Hypothalamus (tissue), 51 donors: ENCODE data around the gene NDUFB10.
"Not testable (repeated sequence)": the region's sequence is repeated elsewhere in the genome, so short reads cannot be mapped to it uniquely, and the experiment has no call there.

Experiments used
- DNase-seq, 51 donors: peaks; one replicate each; lab custom pipeline; 2025; lab: John Stamatoyannopoulos, UW

Gene NDUFB10

DNA sequence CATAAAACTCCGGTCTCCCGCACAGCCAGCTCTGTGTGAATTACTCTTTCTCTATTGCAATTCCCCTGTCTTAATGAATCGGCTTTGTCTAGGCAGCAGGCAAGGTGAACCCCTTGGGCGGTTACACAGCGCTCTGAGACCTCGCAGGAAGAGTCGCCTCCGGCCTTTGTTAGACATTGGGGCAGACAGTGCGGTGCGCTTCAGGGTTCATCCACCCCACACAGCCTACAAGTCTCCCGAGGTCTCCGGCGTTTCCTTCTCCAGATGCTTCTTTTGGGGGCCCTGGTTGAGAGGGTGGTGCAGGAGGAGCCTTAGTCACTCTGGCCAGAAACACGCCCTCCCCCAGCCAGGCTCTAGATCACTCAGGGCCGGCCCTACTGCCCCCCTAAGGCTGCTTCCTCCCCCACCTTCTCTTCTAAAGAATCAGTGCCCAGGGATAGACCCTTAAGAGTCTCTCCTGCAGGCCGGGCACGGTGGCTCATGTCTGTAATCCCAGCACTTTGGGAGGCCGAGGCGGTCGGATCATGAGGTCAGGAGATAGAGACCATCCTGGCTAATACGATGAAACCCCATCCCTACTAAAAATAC lies 14.6 kb upstream of the NDUFB10 start:
- DNase-seq, result no peak

DNA sequence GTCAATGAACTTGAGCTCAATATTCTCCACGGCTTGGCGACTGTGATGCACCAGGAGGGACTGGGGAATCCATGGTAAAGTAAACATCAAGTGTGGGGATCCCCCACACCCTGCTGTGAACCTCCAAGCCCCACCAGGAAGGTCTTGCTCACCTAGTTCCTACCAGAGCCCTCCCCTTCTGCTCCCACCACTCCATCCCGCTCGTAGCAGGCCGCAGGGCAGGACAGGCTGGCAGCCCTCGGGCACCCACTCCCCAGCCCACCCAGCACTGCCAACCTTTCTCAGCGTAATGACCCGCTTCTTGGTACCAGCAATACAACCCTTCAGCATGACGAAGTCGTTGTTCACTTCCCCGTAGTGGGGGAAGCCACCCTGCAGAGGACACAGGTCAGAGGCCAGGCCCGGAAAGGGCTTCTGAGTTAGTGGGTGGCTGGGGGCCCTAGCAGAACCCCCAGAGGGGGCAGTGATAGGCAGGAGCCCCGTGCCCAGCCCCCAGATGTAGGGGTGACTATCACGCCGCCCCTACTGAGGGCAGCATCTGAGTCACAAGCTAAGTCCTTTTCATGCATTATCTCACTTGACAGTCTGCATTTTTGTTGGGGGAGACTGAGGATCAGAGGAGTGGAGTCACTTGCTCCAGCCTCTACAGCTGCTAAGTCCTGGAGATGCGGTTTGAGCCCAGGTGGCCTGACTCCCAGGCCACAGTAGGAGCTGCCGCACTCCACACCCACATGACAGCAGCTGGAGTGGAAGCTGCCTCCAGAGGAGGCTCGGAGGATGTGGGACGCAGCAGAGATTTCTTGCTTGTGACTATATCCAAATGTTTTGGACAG lies 13.6 kb upstream of the NDUFB10 start:
- no peak for DNase-seq

DNA sequence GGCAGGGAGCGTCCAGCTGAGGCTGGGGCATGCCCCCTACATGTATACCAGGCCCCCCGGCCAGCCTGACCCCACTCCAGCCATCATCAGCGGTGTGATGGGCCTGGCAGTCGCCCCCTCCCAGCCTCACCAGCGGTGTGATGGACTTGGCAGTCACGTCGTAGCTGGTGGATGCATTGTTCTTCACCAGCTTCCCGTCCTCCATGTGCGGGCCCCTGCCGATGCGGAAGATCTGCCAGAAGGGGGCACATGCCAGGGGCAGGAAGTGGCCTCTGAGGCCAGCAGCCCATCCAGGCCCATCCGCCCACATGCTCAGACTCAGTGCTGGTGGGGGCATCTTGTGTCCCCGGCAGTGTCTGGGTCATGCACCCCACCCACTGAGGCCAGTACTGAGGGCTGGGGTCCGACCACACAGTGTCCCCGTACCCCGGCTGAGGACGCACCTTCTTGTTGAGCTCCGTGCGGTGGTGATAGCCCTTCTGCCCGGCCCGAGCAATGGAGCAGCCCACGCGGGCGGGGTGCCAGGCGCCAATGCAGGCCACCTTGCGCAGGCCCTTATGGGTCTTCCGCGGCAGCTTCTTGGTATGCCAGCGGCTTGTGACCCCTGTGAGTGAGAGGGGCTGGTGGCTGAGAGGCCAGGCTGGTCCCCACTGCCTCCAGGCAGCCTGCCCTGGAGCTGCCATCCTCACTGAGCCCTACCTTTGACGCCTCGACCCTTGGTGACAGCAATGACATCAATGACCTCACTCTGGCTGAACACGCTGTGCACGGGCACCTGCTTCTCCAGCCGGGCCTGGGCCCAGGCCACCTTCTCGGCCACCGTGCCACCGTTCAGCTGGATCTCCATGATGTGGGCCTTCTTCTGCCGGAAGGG lies 12.6 kb upstream of the NDUFB10 start:
- DNase-seq, result no peak

DNA sequence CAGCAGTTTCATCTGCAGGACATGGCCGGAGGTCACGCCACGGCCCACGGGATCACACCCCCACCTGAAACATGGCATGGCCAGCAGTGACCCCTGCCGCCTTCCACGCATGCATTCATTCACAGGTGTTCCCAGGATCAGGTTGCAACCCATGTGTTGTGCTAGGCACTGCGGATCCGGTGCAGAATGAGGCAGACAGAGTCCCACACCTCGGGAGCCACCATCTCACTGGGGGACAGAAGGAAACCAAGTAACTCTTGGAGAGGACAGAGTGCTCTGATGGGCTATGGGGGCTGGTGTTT lies 12.0 kb upstream of the NDUFB10 start:
- DNase-seq, result no peak

DNA sequence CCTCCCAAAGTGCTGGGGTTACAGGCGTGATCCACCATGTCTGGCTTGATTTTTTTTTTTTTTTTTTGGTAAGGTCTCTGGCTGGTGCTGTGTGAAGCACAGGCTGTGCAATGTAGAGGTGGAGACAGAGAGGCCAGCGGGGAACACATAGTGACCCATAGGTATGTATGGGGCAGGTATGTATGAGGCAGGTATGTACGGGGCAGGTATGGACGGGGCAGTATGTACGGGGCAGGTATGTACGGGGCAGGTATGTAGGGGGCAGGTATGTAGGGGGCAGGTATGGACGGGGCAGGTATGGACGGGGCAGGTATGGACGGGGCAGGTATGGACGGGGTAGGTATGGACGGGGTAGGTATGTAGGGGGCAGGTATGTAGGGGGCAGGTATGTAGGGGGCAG lies 9.8 kb upstream of the NDUFB10 start:
- DNase-seq, result no peak

DNA sequence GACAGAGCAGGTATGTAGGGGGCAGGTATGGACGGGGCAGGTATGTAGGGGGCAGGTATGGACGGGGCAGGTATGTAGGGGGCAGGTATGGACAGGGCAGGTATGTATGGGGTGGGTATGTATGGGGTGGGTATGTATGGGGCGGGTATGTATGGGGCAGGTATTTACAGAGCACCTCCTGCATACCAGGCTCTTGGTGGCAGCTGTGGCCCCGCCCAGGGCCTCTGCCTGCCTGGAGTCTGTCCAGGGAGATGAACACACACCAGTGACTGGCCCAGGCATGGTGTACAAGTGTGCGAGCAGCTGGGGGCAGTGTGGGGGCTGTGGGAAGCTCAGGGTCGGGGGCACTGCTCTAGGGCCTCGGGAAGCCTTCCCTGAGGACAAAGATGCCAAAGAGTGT lies 9.3 kb upstream of the NDUFB10 start:
- no peak for DNase-seq

DNA sequence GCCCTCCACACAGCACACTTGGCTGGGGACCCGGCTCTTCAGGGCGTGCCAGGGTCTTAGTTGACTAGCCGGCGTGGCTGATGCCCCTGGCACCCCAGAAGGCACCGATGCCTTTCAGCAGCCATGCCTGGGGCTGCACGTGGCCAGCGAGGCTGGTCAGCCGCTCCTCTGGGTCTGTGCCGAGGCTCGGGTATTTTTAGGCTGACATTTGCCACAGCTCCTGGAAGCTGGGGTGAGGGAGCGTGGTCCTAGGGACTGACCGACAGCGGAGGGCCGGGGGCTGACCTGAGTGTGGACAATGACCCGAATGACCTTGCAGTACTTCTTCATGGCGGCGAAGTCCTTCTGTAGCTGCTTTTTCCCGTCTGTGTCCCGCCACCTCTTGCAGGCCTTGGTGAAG lies 8.8 kb upstream of the NDUFB10 start:
- DNase-seq, result no peak

DNA sequence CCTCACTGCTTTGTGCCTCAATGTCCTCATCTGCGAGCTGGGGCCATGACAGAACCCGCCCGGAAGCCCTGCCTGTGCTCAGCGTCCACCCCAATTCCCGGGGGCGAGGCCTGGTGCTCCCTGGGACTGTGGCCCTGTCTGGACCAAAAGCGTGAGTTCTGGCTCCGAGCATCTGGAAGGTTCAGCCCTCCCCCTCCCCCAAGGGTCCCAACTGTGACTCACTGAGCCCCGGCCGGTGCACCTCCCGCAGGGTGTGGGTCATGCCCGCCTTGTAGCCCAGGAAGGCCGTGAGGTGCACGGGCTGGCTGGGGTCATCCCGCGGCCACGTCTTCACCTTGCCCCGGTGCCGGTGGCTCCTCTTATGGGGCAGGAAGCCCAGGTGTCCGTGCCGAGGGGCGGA lies 5.6 kb upstream of the NDUFB10 start:
- DNase-seq, result no peak

DNA sequence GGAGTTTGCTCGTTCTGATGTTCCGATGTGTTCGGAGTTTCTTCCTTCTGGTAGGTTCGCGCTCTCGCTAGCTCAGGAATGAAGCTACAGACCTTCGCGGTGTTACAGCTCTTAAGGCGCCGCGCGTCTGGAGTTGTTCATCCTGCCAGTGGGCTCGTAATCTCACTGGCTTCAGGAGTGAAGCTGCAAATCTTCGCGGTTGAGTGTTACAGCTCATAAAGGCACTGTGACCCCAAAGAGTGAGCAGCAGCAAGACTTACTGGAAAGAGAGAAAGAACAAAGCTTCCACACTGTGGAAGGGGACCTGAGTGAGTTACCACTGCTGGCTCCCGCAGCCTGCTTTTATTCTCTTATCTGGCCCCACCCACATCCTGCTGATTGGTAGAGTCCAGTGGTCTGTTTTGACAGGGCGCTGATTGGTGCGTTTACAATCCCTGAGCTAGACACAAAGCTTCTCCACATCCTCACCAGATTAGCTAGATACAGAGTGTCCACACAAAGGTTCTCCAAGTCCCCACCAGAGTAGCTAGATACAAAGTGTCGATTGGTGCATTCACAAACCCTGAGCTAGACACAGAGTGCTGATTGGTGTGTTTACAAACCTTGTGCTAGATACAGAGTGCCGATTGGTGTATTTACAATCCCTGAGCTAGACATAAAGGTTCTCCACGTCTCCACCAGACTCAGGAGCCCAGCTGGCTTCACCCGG lies 1.8 kb upstream of the NDUFB10 start:
- not testable (repeated sequence) for DNase-seq

DNA sequence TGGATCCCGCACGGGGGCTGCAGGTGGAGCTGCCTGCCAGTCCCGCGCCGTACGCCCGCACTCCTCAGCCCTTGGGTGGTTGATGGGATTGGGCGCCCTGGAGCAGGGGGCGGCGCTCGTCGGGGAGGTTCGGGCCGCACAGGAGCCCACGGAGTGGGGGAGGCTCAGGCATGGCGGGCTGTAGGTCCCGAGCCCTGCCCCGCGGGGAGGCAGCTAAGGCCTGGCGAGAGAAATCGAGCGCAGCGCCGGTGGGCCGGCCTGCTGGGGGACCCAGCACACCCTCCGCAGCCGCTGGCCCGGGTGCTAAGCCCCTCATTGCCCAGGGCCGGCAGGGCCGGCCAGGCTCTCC lies 1.2 kb upstream of the NDUFB10 start:
- DNase-seq, result not testable (repeated sequence)

DNA sequence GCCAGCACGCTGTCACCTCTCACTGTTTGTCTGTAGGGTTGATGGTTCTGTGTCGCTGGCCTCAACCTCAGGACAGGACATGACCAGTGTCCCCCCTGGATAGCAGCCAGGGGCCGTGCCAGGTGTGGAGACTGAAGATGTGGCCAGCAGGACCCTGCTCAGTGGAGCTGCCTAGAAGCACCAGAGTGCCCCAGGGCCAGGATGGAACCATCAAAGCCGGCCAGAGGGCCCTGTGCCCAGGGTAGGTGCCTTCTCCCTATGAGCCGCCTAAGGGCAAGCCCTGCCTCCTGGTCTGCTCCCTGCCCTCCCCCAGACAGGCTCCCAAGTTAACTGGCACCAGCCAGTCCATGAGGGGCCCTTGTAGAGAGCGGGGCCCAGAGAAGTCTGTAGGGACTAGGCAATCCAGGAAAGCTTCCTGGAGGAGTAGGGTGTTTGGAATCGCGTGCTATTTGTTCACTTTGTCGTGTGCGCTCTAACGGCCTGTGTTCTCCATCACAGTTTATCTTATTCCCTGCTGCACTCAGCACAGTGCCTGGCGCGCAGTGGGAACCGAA lies 546 bp upstream of the NDUFB10 start:
- DNase-seq, result peak in 1 of 51 donors; percentile 5

DNA sequence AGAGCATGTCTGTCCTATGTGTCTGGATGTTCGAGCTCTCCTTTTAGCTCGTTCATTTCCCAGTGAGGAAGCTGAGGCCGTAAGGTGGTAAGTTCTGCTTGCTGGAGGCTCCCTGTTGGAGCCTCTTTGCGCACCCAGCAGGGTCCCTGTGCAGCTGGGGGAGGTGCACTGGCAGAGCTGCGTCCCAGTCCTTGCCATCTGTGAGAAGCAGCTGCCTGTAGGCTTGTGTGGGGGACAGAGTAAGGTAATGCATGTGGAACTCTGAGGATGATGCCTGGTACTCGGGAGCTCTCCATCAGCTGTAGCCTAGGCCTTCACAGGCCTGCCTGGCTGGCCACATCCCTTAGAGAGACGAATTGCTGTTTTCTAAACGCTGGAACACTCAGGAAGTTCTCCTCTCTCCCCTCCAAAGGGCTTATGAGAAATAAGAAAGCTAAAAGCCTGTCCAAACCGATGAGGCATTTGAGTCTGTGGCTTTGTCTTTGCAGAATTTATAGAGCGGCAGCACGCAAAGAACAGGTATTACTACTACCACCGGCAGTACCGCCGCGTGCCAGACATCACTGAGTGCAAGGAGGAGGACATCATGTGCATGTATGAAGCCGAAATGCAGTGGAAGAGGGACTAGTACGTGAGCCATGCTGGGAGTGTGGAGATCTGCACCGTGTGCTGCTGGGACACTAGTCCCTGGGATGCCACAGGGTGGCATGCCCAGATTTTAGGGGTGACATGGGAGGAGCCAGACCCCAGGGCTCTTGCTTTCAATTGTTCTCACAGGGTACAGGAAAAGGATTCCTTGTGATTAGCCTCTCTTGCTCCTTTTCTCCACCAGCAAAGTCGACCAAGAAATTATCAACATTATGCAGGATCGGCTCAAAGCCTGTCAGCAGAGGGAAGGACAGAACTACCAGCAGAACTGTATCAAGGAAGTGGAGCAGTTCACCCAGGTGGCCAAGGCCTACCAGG lies 1.6 kb downstream of the NDUFB10 start:
- DNase-seq, result no peak

DNA sequence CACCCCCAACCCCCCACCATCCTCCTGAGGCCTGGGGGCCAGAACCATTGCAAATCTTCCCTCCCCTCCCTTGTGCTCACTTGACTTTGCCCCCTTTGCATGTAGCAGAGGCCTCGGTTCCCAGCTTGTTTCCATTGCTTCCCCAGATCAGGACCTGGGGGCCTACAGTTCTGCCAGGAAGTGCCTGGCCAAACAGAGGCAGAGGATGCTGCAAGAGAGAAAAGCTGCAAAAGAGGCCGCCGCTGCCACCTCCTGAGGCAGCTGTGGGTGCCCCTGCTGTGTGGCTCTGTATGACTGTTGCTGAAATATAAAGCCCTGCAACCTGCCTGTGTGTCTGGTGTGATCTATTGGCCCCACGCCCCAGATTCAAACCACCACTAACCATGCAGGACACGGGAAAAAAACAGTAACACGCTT lies 2.3 kb downstream of the NDUFB10 start:
- no peak for DNase-seq

DNA sequence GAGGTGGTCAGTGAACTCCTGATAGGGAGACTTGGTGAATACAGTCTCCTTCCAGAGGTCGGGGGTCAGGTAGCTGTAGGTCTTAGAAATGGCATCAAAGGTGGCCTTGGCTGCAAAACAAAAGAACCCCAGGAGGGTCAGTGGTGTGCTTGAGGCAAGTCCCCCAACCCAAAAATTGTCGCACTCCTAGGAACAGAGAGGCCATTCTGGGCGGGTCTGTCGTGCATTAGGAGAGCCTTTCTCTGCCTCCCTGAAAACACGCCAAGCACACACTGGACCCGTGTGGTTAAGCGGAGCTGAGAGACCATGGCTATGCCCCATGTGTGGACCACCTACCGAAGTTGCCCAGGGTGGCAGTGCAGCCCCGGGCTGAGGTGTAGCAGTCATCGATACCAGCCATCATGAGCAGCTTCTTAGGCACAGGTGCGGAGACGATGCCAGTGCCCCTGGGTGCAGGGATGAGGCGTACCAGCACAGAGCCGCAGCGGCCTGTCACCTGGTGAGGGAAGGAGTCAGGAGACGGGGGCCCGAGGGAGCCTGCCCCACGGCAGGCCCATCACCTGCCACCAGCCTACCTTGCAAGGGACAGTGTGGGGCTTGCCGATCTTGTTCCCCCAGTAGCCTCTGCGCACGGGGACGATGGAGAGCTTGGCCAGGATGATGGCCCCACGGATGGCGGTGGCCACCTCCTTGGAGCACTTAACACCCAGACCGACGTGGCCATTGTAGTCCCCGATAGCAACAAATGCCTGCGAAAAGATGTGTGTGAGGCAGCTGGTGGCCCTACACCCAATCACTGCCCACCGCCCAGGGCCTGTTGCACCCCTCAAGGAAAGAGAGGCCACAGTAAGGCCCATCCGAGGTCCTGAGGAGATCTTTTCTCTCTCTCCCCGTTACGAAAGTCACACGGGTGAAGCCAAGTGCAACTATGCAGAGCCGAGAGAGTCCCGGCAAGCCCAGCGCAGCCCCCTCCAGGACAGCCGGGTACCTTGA lies 3.1 kb downstream of the NDUFB10 start:
- DNase-seq, result not testable (repeated sequence)

DNA sequence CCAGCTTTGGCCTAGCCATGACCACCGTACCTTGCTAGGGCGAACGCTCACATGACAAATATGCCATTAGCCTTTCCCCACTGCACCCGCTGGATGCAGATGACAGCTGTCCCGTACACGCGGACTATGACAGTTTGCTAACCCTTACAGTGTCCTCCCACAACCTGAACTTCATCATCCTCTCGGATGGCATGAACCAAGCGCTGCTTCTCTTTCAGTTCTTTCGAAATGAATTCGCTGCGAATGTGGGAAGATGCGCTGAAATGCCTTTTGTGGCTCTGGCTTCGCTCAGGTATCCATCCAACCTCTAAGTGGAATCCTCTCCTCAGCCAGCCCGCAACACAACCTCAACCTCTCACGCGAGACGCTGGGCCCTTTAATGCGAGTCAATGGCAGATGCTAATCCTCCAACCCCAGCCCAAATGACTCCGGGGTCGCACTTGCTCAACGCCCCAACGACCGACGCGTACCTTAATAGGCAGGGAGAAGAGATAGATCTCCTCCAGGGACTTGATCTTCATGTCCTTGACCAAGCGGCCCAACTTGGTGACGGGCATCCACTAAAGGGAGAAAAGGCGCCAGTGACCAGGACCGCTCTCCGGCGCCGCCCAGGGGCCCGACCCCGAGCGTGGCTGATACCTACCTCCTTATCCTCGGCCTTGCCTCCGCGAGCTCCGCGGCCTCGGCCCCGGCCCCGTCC lies 4.6 kb downstream of the NDUFB10 start:
- DNase-seq, result peak in 11 of 51 donors; percentile 46 to 74 (median 55)

DNA sequence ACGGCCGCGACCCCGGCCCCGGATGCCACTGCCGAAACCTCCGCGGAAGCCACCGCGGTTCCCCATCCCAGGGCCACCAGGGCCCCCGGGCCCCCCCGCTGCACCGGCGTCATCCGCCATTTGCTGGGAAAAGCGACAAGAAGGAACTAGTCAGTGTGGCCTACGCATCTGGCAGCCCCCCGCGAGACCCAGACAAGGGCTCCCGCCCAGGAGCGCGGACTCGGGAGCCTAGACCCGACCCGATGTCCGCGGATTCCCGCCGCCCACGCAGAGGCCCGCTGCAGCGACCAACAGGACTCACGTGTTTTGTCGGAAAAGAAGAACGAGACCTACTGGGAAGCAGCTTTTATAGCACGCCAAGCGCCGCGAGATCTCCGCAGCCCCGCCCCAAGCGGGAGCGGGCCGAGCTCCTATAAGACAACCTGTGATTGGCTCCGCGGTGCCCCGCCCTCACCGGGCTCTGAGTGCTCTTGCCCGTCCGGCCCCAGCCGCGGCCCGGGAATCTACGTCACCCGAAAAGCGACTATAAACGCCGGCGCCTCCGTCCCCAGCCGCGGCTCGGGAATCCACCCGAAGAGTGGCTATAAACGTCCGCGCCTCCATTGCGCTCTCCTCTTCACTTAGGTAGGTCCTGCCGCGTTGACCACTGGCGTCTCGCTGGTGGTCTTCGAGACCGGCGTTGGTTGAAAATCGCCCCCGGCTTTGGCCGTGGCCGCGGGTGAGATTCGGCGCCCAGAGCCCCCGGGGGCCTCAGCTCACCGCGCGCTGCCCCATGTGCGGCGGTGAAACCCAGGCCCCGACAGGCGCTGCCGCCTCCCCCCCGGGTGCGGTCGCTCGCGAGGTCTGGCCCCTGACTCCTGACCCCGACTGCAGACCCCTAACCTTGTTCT lies 5.4 kb downstream of the NDUFB10 start, which contains the start of gene RPS2:
TSS of gene RPS2 (minus strand) at position 321 of the 890 bp plus-strand sequence. CDS start at position 120, 201 bp downstream.
- peak; percentile 71 to 100 (median 96) for DNase-seq
